GM12865 (cell line): ENCODE measurements around the gene SLC25A11.

ENCODE experiments used
- DNase-seq: peaks from one replicate; pipeline ENCODE4 v3.0.0; 2010; ENCODE audit warnings: low read depth
- H3K4me3 ChIP-seq: 2 replicates; pipeline ENCODE4 v1.5.1; 2011; ENCODE audit warnings: mild to moderate bottlenecking, low read depth, low read length, control low read depth
- CTCF ChIP-seq: IDR thresholded peaks from 2 replicates; pipeline ENCODE4 v1.5.1; 2011; ENCODE audit warnings: low read length, control low read depth, low read depth, inconsistent platforms; ENCODE audit not compliant: insufficient read depth; ENCODE audit errors: missing control alignments

SLC25A11 gene

GRCh38 chr17:4901108-4901647 lies 38.7 kb downstream of the SLC25A11 start:
- no peak for TF ChIP-seq CTCF
- no peak overlapping the region; the same call in 1 of the 2 replicates for H3K4me3 ChIP-seq
- DNase-seq: no peak

- no peak for TF ChIP-seq CTCF
- peak overlapping the region; percentile 25 for H3K4me3 ChIP-seq
- peak; percentile 62 for DNase-seq
Observed at GRCh38 chr17:4900231-4901107, 39.4 kb downstream of the SLC25A11 start.

- TF ChIP-seq CTCF: no peak
- peak within 1 kb of the TSS; percentile 24 for H3K4me3 ChIP-seq
- DNase-seq: peak; percentile 78
Observed at GRCh38 chr17:4899341-4900230, 40.3 kb downstream of the SLC25A11 start, which contains the start of gene C17orf107. Gene C17orf107, plus strand, starts transcription at chr17:4899536. Its CDS starts 227 bp downstream, at chr17:4899763.

GRCh38 chr17:4898927-4899326 lies 40.9 kb downstream of the SLC25A11 start:
- H3K4me3 ChIP-seq: peak overlapping the region; percentile 24; the same call in 1 of the 2 replicates
- DNase-seq: no peak
- TF ChIP-seq CTCF: no peak

GRCh38 chr17:4898351-4898750 lies 41.5 kb downstream of the SLC25A11 start:
- H3K4me3 ChIP-seq: no peak overlapping the region
- TF ChIP-seq CTCF: no peak
- no peak for DNase-seq

- no peak overlapping the region for H3K4me3 ChIP-seq
- no peak for DNase-seq
- no peak for TF ChIP-seq CTCF
Observed at GRCh38 chr17:4897785-4898184, 42.1 kb downstream of the SLC25A11 start.
